Stimulated activated CD4-positive, alpha-beta T cell treated with anti-CD3 and anti-CD28 coated beads, Interleukin-1b, Interleukin-23, amount 100 ng/mL, for 24 hours (primary cell): ENCODE measurements around the gene IL21R.
"Not testable (repeated sequence)": the region's sequence is repeated elsewhere in the genome, so short reads cannot be mapped to it uniquely, and the experiment has no call there.

Experiments used
- DNase-seq, 4 experiments: peaks; one replicate each; pipeline ENCODE4 v3.0.0-alpha.2; 2020; ENCODE audit warnings: low read depth in 4 of 4, low spot score in 1 of 4

The IL21R gene

DNA sequence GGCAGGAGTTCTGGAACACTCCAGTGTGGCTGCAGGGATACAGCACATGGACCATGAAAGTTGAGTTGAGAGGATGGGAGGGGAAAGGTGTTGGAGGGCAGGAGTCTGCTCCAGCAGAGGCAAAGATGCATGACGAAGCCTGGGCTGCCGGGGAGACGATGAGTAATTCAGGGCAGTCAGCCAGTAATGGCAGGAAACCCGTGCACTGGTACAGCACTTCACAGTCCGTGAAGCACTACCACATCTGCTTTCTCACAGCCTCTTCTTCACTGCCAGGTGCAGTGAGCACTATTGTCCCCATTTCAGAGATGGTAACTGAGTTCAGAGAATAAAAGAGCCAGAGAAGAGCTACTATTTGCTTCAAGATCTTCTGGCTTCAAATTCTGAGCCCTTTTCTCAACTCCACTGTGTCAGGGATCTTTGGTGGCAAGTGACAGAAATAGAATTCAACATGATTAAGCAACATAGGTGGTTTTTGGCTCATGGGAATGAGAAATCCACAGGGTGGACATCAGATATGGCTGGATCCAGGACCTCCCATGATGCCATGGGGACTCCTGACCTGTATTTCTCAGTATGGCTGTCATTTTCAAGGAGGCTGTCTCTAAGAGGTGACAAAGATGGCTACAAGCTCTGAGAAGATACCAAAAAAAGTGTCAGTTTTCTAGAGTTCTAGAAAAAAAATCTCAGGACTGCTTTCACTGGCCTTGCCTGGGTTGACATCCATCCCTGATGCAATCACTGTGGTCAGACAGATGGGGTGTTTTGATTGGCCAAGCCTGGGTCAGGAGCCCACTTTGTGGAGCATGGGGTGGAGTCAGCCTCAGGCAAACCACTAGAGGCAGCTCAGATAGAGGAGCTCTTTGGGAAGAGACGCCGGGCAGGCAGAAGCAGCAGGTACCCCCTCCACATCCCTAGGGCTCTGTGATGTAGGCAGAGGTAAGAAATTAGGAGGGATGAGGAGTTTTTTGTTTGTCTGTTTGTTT lies 24.7 kb downstream of the IL21R start:
- DNase-seq: peak in 3 of 4 experiments; percentile 38 to 70 (median 66)

- no peak for DNase-seq
Observed at GRCh38 chr16:27427538-27427937, 25.6 kb downstream of the IL21R start.

DNA sequence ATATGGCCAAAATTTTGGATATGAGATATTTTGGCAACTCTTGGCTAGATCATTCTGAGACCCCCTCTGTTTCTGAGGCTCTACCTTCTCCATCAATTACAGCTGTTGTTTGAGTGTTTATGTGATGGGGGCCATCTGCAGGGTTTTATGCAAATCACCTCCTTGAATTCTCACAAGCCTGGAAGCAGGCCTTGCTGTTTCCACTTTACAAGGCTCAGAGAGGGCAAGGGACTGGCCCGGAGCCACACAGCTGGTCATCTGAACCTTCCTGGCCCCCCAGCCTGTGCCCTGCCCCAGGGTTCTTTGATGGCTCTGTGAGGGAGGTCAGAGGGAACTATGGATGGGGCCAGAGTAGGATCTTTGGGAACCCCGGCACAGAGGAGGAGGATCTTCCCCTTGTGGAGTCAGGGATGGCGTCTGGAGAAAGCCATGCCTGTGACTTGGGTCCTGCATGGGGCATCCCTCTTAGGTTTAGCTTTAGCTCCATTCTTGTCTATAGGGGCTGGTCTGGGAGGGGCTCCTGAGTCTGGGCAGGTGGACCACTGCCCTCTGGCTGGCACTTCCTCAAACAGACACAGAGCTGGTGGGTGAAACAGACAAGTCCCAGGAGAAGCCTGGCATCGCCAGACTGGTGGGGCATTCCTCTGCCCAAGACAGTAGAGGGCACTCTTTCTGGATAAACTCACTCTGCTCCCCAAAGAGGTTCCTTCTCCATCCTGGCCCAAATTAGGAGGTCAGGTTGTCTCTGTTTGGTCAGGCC lies 26.2 kb downstream of the IL21R start:
- no peak for DNase-seq

DNA sequence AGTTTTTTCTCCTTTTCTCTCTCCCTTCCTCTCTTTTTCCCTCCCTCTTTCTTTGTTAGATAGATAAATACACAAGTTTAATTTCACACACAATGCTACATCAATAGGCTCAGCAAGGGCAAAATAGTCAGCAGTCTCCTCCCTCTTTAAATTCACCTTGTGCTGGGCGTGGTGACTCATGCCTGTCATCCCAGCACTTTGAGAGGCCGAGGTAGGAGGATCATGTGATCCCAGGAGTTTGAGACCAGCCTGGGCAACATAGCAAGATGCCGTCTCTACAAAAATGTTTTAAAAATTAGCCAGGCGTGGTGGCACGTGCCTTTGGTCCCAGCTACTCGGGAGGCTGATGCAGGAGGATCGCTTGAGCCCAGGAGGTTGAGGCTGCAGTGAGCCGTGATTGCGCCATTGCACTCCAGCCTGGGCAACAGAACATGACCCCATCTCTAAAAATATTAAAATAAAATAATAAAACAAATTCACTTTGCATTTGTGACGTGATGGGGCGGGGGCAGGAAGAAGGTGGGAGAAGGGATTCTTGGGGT lies 27.4 kb downstream of the IL21R start:
- no peak for DNase-seq

DNA sequence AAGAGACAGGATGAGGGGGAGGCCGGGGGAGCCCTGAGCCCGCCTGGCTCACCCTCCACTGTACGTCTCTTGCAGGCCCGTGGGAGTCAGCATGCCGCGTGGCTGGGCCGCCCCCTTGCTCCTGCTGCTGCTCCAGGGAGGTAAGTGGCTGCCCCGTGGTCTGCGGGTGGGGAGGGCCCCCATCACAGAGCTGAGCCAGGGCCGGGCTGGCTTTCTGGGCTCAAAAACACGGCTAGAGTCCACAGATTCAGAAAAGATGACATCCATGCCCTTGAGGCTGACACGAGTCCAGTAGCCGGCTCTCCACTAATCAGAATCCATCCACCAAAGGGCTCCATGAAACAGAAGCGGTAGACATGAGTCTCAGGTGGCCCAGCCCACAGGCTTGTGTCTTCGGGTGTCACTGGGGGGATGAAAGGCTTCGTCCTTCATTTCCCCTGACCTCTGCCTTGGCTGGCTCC lies 28.0 kb downstream of the IL21R start:
- DNase-seq: no peak

DNA sequence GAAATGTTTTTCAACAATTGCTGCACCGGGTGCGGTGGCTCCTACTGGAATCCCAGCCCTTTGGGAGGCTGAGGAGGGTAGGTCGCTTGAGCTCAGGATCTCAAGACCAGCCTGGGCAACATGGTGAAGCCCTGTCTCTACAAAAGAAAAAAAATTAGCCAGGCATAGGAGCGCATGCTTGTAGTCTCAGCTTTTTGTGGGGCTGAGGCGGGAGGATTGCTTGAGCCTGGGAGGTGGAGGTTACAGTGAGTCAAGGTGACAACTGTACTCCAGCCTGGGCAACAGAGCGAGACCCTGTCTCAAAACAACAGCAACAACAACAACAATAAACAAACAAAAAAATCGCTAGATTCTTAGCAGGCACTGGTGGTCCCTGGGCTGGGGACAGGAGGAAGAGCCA lies 28.5 kb downstream of the IL21R start:
- DNase-seq: no peak

DNA sequence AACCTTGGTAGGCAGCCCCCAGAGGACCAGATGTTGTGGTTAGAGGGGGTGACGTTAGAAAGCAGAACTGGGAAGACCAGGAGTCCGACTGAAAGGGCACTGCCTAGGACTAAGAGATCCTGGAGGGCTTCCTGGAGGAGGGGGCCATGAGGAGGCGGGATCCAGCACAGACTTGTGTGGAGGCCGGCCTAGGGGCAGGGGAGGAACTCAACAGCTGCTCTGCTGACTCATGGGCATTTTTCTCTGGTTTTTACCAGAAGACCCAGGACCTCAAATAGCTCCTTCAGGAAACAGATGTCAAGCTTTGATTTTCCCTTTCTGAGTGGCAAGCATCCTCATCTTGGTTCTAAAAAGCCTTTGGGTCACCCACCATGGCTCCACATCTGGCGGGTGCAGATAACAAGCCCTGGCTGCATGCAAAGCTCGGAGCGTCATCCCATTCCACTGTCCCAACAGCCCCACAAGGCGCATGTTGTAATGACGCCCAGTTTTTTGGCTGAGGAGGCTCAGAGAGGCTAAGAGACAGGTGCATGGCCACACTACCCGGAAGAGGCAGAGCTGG lies 29.0 kb downstream of the IL21R start:
- no peak for DNase-seq

- no peak for DNase-seq
Observed at GRCh38 chr16:27431773-27432532, 30.0 kb downstream of the IL21R start.

DNA sequence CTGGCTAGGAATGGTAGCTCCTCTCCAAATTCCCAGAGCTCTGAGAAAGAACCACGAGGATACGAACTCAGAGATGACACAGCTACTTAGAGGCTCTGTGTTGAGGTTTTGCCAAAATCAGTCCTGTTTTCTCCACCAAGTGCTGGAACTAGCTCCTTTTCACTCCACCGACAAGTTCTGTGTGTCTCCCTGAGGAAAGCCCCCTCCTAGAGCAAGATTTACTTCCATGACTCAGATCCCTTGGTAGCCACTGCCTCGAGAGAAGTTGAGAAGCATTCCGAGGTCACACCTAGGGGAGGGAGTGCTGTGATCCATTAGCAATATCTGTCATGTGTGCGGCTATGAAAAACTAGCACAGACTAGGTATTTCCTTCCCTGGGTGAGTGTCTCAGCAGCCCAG lies 30.6 kb downstream of the IL21R start:
- no peak for DNase-seq

- DNase-seq: not testable (repeated sequence)
Observed at GRCh38 chr16:27433191-27433590, 31.2 kb downstream of the IL21R start.

GRCh38 chr16:27433636-27434035 lies 31.7 kb downstream of the IL21R start:
- DNase-seq: no peak

- no peak for DNase-seq
Observed at GRCh38 chr16:27434141-27435051, 32.4 kb downstream of the IL21R start.

DNA sequence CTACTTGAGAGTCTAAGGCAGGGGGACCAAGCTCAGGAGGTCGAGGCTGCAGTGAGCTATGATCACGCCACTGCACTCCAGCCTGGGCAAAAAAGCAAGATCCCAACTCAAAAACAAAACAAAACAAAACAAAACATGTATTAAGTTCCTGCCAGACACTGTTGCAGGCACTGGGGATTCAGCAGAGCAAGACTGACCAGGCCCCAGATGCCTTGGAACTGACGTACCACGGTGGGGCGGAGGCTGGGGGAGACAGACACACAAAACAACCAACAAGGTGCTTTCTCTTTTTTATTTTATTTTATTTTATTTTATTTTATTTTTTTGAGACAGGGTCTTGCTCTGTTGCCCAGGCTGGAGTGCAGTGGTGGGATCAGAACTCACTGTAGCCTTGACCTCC lies 33.2 kb downstream of the IL21R start:
- not testable (repeated sequence) for DNase-seq

GRCh38 chr16:27436065-27436464 lies 34.1 kb downstream of the IL21R start:
- no peak for DNase-seq

- no peak for DNase-seq
Observed at GRCh38 chr16:27436921-27437650, 35.1 kb downstream of the IL21R start.

DNA sequence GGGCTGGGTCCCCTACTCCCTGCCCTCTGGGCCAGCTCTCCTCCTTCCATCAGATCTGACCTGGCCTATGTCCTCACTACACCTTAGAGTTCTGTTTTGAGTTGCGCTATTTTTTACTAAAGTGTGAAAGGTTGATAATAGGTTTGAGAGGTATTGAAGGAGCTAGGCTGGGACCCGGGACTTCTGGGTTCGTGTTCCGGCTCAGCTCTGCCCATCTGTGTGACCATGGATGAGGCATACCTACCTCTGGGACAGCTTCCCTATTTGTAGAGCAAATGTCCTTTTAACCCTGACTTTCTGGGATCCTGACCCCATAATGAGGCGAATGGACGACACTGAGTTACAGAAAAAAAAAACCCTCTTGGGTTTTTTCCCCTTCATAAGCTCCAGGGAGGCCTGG lies 36.0 kb downstream of the IL21R start:
- DNase-seq: no peak

DNA sequence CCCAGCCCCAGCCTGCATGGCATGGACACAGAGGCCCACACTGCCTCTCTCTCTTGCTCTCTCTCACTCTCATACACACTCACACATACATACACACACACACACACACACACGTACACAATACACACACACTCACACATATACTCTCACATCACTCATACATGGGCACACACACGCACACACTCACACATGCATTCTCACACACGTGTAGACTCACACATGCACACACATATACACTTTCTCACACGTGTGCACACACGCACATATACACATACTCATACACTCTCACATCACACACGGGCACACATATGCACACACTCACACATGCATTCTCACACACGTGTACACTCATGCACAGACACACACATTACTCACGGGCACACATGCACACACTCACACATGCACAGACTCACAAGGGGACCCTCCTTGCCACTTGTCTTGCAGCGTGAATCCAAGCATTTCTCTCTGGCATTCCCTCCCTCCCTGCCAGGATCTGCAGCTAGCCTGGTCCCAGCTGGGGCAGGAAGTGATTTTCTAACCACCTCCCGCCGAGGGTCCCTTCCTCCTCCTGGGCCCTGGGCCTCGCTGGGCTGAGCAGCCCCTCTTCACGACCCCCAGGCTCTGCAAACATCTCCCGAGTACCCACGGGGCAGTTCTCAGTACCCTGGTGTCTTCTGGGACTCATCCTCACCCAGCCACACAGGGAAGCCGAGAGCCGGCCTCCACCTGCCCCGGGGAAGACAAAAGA lies 37.5 kb downstream of the IL21R start:
- DNase-seq: no peak

DNA sequence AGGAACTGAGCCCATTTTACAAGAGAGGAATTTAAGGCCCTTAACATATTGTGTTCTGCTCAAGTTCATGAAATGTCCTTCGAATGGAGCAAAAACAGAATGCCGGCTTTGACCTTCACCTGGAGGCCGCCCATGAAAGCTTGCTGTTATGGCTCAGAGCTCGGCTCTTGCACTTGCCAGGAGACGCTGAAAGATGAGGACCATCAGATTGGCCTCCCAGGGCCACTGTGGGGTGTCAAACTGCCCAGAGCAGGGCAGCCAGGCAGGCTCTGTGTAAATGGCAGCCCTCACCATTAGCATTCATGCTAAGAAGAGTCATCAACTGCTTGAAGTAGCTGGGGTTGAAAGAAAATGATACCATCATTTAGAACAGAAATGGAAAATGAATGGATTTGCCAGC lies 39.3 kb downstream of the IL21R start:
- no peak for DNase-seq
